Measurements from ENCODE around the gene ARCN1.
"Not testable (repeated sequence)": the region's sequence is repeated elsewhere in the genome, so short reads cannot be mapped to it uniquely, and the experiment has no call there.

DNA sequence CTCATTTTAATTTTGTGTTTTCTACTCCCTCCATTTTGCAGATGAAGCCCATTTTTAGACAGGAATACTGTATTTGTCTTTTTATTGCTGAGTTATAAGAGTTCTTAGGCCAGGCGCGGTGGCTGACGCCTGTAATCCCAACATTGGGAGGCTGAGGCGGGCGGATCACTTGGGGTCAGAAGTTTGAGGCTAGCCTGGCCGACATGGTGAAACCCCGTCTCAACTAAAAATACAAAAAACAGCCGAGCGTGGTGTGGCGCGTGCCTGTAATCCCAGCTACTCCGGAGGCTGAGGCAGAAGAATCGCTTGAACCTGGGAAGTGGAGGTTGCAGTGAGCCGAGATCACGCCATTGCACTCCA lies 528 bp upstream of the ARCN1 start:
- TF ChIP-seq ZFP30 (CRISPR knock-in tag; IDR thresholded peaks at IDR 0.05; ENCODE audit: borderline replicate concordance); KLF10 (CRISPR knock-in tag; IDR thresholded peaks at IDR 0.05); NR2C2 (CRISPR knock-in tag; IDR thresholded peaks at IDR 0.05); NR2C2 (tag; IDR thresholded peaks at IDR 0.05); ZNF274 (IDR thresholded peaks at IDR 0.05; ENCODE audit: borderline replicate concordance, low read depth, low read length); GATAD2B (IDR thresholded peaks at IDR 0.05; ENCODE audit: borderline replicate concordance); MYC (IDR thresholded peaks at IDR 0.05; ENCODE audit: low read depth, low read length); MYC (CRISPR knock-in tag; IDR thresholded peaks at IDR 0.05; ENCODE audit: borderline replicate concordance, low read depth); FOXP1 (CRISPR knock-in tag; IDR thresholded peaks at IDR 0.05); EZH2 (IDR thresholded peaks at IDR 0.05; ENCODE audit: borderline replicate concordance, low read depth, low read length); ATF1 (CRISPR knock-in tag; IDR thresholded peaks at IDR 0.05); ATF1 (tag; IDR thresholded peaks at IDR 0.05); GTF2F1 (IDR thresholded peaks at IDR 0.05; ENCODE audit: low read depth, low read length): not testable (repeated sequence)
- TF ChIP-seq, protein P1, sequence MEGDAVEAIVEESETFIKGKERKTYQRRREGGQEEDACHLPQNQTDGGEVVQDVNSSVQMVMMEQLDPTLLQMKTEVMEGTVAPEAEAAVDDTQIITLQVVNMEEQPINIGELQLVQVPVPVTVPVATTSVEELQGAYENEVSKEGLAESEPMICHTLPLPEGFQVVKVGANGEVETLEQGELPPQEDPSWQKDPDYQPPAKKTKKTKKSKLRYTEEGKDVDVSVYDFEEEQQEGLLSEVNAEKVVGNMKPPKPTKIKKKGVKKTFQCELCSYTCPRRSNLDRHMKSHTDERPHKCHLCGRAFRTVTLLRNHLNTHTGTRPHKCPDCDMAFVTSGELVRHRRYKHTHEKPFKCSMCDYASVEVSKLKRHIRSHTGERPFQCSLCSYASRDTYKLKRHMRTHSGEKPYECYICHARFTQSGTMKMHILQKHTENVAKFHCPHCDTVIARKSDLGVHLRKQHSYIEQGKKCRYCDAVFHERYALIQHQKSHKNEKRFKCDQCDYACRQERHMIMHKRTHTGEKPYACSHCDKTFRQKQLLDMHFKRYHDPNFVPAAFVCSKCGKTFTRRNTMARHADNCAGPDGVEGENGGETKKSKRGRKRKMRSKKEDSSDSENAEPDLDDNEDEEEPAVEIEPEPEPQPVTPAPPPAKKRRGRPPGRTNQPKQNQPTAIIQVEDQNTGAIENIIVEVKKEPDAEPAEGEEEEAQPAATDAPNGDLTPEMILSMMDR (IDR thresholded peaks at IDR 0.05 in 2 of 3, conservative IDR thresholded peaks at IDR 0.05 in 1 of 3; ENCODE audit: insufficient read depth in 2 of 3, low read depth in 1 of 3, low read length in 3 of 3) = not testable (repeated sequence)
- TF ChIP-seq, protein P2, sequence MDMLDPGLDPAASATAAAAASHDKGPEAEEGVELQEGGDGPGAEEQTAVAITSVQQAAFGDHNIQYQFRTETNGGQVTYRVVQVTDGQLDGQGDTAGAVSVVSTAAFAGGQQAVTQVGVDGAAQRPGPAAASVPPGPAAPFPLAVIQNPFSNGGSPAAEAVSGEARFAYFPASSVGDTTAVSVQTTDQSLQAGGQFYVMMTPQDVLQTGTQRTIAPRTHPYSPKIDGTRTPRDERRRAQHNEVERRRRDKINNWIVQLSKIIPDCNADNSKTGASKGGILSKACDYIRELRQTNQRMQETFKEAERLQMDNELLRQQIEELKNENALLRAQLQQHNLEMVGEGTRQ (CRISPR knock-in tag; IDR thresholded peaks at IDR 0.05) = not testable (repeated sequence)
- TF ChIP-seq, protein P3, sequence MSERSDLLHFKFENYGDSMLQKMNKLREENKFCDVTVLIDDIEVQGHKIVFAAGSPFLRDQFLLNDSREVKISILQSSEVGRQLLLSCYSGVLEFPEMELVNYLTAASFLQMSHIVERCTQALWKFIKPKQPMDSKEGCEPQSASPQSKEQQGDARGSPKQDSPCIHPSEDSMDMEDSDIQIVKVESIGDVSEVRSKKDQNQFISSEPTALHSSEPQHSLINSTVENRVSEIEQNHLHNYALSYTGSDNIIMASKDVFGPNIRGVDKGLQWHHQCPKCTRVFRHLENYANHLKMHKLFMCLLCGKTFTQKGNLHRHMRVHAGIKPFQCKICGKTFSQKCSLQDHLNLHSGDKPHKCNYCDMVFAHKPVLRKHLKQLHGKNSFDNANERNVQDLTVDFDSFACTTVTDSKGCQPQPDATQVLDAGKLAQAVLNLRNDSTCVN (CRISPR knock-in tag; IDR thresholded peaks at IDR 0.05) = not testable (repeated sequence)

Measured in K562 (cell line).